ENCODE data around the gene GLI2.

- TF ChIP-seq CTCF (IDR thresholded peaks at IDR 0.05) (no peak), POLR2A (IDR thresholded peaks at IDR 0.05) (no peak), POLR2AphosphoS5 (IDR thresholded peaks at IDR 0.05) (no peak), EP300 (IDR thresholded peaks at IDR 0.05) (no peak)
These were observed 23.4 kb upstream of the GLI2 start for GRCh38 chr2:120712180-120712681.
